ENCODE data around the gene BICRAL. TPM values are rescaled to one million over a fixed set of nuclear protein-coding genes. Genes with fewer than 3 reads are reported as not detected.
"Not testable (repeated sequence)": the region's sequence is repeated elsewhere in the genome, so short reads cannot be mapped to it uniquely, and the experiment has no call there.

BICRAL gene
- total RNA-seq, 2 donors from 2014 or later: 12.4 to 15.0 TPM

DNA sequence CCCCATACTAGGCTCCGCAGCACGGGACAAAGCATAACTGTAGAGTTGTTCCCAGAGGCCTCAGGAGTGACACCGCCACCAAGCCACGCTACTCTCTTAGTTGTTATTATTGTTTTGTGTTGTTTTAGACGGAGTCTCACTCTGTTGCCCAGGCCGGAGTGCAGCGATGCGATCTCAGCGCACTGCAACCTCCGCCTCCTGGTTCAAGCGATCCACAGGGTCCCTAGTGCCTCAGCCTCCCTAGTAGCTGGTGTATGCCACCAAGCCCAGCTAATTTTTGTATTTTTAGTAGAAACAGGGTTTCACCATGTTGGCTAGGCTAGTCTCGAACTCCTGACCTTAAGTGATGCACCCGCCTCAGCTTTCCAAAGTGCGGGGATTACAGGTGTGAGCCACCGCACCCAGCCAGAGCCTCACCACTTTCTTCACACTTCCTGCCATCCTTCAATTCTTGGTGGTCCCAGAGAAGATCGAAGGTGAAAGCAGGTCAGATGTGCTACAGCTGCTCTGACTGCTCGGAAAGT, 109.4 kb downstream of the BICRAL start:
- peak overlapping the region; percentile 93 to 96 for H3K27ac Mint-ChIP-seq
- no peaks in the 10 kb centered on the region for H3K9me3 Mint-ChIP-seq
- ATAC-seq: no peak
- no peak for DNase-seq (ENCODE audit: low spot score in 2 of 2)
- peaks cover 1 to 14% of the 10 kb centered on the region in 2 donors for H3K36me3 Mint-ChIP-seq

DNA sequence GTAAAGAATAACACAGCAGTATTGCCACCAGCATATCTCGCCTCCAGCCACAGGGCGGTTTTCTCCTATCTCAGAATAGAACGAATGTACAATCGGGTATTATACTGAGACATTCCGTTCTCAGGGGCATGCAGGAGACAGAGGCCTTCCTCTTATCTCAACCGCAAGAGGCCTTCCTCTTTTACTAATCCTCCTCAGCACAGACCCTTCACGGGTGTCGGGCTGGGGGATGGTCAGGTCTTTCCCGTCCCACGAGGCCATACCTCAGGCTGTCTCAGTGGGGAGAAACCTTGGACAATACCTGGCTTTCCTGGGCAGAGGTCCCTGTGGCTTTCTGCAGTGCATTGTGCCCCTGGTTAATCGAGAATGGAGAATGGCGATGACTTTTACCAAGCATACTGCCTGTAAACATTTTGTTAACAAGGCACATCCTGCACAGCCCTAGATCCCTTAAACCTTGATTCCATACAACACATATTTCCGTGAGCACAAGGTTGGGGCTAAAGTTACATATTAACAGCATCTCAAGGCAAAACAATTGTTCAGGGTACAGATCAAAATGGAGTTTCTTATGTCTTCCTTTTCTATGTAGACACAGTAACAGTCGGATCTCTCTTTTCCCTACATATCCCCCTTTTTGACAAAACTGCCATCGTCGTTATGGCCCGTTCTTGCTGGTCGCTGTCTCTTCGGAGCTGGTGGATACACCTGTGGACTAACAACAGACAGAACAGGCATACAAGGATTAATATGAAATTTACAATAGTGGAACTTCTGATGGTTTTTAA, 112.4 kb downstream of the BICRAL start:
- not testable (repeated sequence) for H3K36me3 Mint-ChIP-seq; H3K27ac Mint-ChIP-seq; DNase-seq (ENCODE audit: low spot score in 2 of 2); ATAC-seq; H3K9me3 Mint-ChIP-seq

DNA sequence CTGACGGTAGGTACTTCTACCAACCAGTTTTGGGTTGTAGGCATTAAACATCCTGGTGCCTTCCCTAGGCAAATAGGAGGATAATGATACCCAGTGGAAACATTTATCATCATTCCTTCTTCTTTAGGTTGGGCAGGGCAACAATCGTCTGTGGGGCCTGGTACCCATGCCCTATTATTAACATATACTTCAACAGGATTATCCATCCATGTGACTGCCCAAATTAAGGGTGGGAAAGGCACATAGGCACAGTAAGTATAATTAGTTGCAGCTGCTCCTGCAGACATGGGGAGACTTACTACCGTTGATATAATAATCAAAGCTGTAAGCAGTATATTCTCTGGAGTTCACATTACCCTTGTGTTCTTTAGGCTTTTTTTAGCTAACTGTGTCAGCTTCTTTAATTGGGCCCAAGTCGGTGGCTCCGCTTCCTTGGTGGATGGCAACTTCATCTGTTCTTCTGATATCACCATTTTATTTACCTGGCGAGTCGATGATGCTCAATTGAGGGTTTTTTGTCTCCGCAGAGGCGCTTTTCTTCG, 114.4 kb downstream of the BICRAL start:
- ATAC-seq (no peak), DNase-seq (ENCODE audit: low spot score in 2 of 2) (no peak)
- H3K27ac Mint-ChIP-seq: no peak overlapping the region
- H3K9me3 Mint-ChIP-seq: no peaks in the 10 kb centered on the region
- no peaks in the 10 kb centered on the region for H3K36me3 Mint-ChIP-seq

- ATAC-seq: no peak
These were observed 117.1 kb downstream of the BICRAL start for GRCh38 chr6:42898891-42899361.

GRCh38 chr6:42899871-42900270, 118.0 kb downstream of the BICRAL start:
- no peak for ATAC-seq
- Mint-ChIP-seq H3K27ac (no peak overlapping the region), H3K36me3 (no peaks in the 10 kb centered on the region), H3K9me3 (no peaks in the 10 kb centered on the region)
- no peak for DNase-seq (ENCODE audit: low spot score in 2 of 2)

More at GRCh38 chr6:42898891-42899361, 117.1 kb downstream of the BICRAL start:
- Mint-ChIP-seq H3K9me3 (no peaks in the 10 kb centered on the region), H3K27ac (no peak overlapping the region), H3K36me3 (no peaks in the 10 kb centered on the region)
- DNase-seq (ENCODE audit: low spot score in 2 of 2): peak in 1 of 2 donors; percentile 84

- Mint-ChIP-seq H3K9me3 (no peaks in the 10 kb centered on the region), H3K27ac (no peak overlapping the region), H3K36me3 (no peaks in the 10 kb centered on the region)
- peak; percentile 92 to 99 for ATAC-seq
- peak; percentile 68 to 80 for DNase-seq (ENCODE audit: low spot score in 2 of 2)
These were observed 119.7 kb downstream of the BICRAL start for GRCh38 chr6:42901538-42901957.

DNA sequence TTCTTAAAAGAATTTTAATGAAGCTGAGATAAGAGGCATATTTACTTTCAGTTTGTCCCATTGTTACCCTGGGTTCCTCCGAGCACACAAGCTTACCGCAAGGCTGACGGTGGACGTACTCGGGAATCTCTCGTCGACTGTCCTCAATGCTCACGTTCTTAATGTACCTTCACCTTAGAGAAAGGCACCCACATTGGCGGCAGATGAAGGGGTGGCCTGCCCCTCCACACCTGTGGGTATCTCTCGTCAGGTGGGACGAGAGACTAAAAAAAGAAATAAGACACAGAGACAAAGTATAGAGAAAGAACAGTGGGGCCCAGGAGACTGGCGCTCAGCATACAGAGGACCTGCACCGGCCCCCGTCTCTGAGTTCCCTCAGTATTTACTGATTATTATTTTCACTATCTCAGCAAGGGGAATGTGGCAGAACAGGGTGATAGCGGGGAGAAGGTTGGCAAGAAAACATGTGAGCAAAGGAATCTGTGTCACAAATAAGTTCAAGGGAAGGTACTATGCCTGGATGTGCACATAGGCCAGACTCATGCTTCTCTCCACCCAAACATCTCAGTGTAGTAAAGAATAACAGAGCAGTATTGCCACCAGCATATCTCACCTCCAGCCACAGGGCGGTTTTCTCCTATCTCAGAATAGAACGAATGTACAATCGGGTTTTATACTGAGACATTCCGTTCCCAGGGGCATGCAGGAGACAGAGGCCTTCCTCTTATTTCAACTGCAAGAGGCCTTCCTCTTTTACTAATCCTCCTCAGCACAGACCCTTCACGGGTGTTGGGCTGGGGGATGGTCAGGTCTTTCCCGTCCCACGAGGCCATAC, 120.8 kb downstream of the BICRAL start:
- H3K36me3 Mint-ChIP-seq; H3K9me3 Mint-ChIP-seq; DNase-seq (ENCODE audit: low spot score in 2 of 2); H3K27ac Mint-ChIP-seq; ATAC-seq: not testable (repeated sequence)

DNA sequence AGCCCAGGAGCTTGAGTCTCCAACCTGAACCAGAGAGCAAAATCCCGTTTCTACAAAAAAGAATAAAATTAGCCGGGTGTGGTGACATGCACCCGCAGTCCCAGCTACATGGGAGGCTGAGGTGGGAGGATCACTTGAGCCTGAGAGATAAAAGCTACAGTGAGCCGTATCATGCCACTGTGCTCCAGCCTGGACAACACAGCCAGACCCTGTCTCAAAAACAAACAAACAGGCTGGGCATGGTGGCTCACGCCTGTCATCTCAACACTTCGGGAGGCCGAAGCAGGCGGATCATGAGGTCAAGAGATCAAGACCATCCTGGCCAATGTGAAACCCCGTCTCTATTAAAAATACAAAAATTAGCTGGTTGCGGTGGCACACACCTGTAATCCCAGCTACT, 122.6 kb downstream of the BICRAL start:
- no peaks in the 10 kb centered on the region for H3K36me3 Mint-ChIP-seq
- no peak overlapping the region for H3K27ac Mint-ChIP-seq
- H3K9me3 Mint-ChIP-seq: no peaks in the 10 kb centered on the region
- DNase-seq (ENCODE audit: low spot score in 2 of 2) (no peak), ATAC-seq (no peak)

- Mint-ChIP-seq H3K36me3 (no peaks in the 10 kb centered on the region), H3K9me3 (no peaks in the 10 kb centered on the region), H3K27ac (no peak overlapping the region)
- DNase-seq (ENCODE audit: low spot score in 2 of 2): no peak
- ATAC-seq: no peak
These were observed 125.5 kb downstream of the BICRAL start for GRCh38 chr6:42907336-42907735.

DNA sequence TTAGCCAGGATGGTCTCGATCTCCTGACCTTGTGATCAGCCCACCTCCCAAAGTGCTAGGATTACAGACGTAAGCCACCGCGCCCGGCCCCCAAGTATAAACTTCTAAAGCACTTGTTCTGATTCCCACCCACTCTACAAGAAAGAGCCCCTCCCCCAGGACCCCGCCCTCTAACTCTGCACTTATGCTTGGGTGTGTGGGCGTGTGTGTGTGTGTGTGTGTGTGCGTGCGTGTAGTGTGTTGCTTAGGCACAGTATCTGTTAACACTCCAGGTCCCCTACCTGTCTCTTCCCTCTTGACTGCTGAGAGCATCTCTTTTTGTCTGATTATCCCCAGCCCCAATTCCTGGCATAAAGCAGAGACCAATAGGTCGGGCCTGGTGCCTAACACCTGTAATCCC, 128.0 kb downstream of the BICRAL start:
- Mint-ChIP-seq H3K27ac (no peak overlapping the region), H3K36me3 (no peaks in the 10 kb centered on the region), H3K9me3 (no peaks in the 10 kb centered on the region)
- ATAC-seq (no peak), DNase-seq (ENCODE audit: low spot score in 2 of 2) (no peak)

GRCh38 chr6:42911171-42912021, 129.5 kb downstream of the BICRAL start:
- DNase-seq (ENCODE audit: low spot score in 2 of 2) (no peak), ATAC-seq (no peak)
- no peak overlapping the region for H3K27ac Mint-ChIP-seq

DNA sequence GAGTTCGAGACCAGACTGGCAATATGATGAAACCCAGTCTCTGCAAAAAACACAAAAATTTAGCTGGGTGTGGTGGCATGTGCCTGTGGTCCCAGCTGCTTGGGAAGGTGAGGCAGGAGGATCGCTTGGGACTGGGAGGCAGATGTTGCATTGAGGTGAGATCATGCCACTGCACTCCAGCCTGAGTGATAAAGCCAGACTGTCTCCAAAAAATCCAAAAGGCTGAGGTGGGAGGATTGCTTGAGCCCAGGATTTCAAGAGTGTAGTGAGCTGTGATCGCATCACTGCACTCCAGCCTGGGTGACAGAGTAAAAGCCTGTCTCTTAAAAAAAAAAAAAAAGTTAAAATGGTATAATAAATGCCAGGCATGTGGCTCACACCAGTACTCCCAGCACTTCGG, 132.7 kb downstream of the BICRAL start:
- Mint-ChIP-seq H3K36me3 (no peaks in the 10 kb centered on the region), H3K27ac (peak overlapping the region in 1 of 2 donors; percentile 36), H3K9me3 (no peaks in the 10 kb centered on the region)
- no peak for ATAC-seq
- DNase-seq (ENCODE audit: low spot score in 2 of 2): no peak

More at GRCh38 chr6:42911171-42912021, 129.5 kb downstream of the BICRAL start:
- Mint-ChIP-seq H3K36me3 (no peaks in the 10 kb centered on the region), H3K9me3 (no peaks in the 10 kb centered on the region)

- Mint-ChIP-seq H3K36me3 (no peaks in the 10 kb centered on the region), H3K27ac (no peak within 1 kb of the TSS), H3K9me3 (no peaks in the 10 kb centered on the region)
- DNase-seq (ENCODE audit: low spot score in 2 of 2) (no peak), ATAC-seq (peak in 1 of 2 donors; percentile 28)
These were observed 133.9 kb downstream of the BICRAL start, which contains the start of gene PTCRA for GRCh38 chr6:42915732-42916131. TSS of gene PTCRA (plus strand) at chr6:42916053. CDS start at chr6:42916070, 17 bp downstream.

DNA sequence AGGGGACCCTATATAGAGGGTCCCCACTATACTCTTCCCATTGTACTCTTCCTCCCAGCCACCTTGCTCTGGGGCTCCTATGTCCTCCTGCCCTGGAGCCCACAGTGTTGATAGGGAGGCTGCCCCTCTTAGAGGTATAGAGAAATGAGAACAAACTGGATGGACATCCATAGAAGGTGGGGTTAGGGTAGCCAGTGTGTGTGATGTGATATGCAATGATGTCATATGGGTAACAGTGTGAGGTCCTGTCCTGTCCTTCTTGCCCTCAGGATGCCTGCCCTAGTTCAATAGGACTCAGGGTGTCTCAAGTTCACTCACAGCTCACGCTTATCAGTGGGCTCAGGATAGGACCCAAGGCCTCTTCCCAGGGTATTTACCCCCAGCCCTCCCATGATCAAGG, 134.4 kb downstream of the BICRAL start:
- Mint-ChIP-seq H3K9me3 (no peaks in the 10 kb centered on the region), H3K27ac (no peak overlapping the region), H3K36me3 (no peaks in the 10 kb centered on the region)
- ATAC-seq: peak; percentile 20 to 47
- DNase-seq (ENCODE audit: low spot score in 2 of 2): no peak
